Tibial nerve (tissue), 4 donors: ENCODE results near the gene SLCO1B1.

Experiments
- CTCF ChIP-seq, 5 experiments: fragments of 200-600 bp in 3 of 5; fragments of 450-650 bp in 2 of 5; sonication (generic) in 3 of 5; IDR thresholded peaks; one replicate each; pipeline ENCODE4 v1.5.1; 2016 to 2019; ENCODE audit warnings: antibody characterized with exemption in 5 of 5, mild to moderate bottlenecking in 3 of 5, moderate library complexity in 2 of 5
- EP300 ChIP-seq, 2 donors: sonication (generic); formaldehyde crosslinking; IDR thresholded peaks; one replicate each; pipeline ENCODE4 v1.6.1; 2017; ENCODE audit warnings: antibody characterized with exemption in 2 of 2, mild to moderate bottlenecking in 1 of 2

GRCh38 chr12:21172079-21172478 lies 41.1 kb downstream of the SLCO1B1 start:
- TF ChIP-seq CTCF (IDR thresholded peaks at IDR 0.05) (no peak), EP300 (IDR thresholded peaks at IDR 0.05) (no peak)
